Measurements from ENCODE around the gene NDE1.

DNA sequence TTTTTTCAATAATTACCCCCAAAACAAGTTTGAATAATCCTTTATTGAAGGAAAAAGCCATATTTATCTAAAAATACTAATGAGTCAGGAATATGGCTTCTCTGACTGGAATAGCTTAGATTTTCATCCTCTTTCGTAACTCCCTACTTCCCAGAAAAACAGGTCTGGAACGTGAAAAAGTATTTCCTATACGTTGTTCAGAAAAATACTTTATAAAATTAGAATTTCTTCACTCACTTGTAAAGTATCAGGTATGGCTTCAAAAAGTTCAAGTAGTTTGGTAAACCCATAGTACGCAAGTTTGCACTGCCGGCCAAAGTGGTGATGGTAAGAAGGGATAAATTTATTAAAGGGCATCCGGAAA is 40.8 kb upstream of the NDE1 start:
- TF ChIP-seq CTCF (IDR thresholded peaks at IDR 0.05; ENCODE audit: low read length) (no peak), EZH2phosphoT487 (IDR thresholded peaks at IDR 0.05; ENCODE audit: low read length) (no peak)
